Astrocyte (in vitro differentiated cells and primary cell): ENCODE results near the gene SLC51B.

Experiments used
- EZH2 ChIP-seq: IDR thresholded peaks from 2 replicates; pipeline ENCODE4 v1.6.1; 2012; ENCODE audit warnings: mild to moderate bottlenecking, low read length, inconsistent platforms; ENCODE audit not compliant: insufficient read depth
- TF ChIP-seq, protein P1 (sequence below): IDR thresholded peaks from 2 replicates; pipeline ENCODE4 v1.5.1; 2011; ENCODE audit warnings: low read depth, mild to moderate bottlenecking, inconsistent platforms, low read length, moderate library complexity; ENCODE audit not compliant: insufficient read depth

DNA sequence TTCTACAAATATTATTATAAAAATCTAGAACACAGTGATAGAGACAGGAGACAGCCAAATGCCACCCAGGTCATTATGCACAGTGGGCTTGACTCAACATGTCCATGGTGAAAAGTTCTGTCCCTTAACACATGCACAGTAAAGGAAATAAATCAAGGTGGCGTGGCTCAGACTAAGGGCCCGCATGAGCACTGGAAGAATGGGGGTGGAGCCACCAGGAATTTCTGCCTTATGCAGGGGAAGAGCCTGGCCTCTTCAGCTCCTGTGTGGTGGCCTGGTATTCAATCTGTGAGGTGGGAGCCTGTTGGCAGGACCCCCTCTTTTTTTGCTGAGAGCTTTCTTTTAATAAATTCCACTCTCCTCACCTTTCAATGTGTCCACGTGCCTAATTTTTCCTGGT, 38.3 kb upstream of the SLC51B start:
- TF ChIP-seq, protein P1, sequence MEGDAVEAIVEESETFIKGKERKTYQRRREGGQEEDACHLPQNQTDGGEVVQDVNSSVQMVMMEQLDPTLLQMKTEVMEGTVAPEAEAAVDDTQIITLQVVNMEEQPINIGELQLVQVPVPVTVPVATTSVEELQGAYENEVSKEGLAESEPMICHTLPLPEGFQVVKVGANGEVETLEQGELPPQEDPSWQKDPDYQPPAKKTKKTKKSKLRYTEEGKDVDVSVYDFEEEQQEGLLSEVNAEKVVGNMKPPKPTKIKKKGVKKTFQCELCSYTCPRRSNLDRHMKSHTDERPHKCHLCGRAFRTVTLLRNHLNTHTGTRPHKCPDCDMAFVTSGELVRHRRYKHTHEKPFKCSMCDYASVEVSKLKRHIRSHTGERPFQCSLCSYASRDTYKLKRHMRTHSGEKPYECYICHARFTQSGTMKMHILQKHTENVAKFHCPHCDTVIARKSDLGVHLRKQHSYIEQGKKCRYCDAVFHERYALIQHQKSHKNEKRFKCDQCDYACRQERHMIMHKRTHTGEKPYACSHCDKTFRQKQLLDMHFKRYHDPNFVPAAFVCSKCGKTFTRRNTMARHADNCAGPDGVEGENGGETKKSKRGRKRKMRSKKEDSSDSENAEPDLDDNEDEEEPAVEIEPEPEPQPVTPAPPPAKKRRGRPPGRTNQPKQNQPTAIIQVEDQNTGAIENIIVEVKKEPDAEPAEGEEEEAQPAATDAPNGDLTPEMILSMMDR = no peak
- no peak for TF ChIP-seq EZH2
